HL-60 (cell line): ENCODE results near the gene TAX1BP1.

Source experiments
- GABPA ChIP-seq: IDR thresholded peaks from 2 replicates; pipeline ENCODE4 v1.6.1; 2012; ENCODE audit warnings: low read depth
- POLR2AphosphoS5 ChIP-seq: IDR thresholded peaks from 2 replicates; pipeline ENCODE4 v1.6.1; 2012; ENCODE audit warnings: low read depth
- REST ChIP-seq: IDR thresholded peaks from 2 replicates; pipeline ENCODE4 v1.6.1; 2012; ENCODE audit warnings: low read depth; ENCODE audit not compliant: insufficient replicate concordance
- TF ChIP-seq, protein P1 (sequence below): IDR thresholded peaks from one replicate; pipeline ENCODE4 v1.5.1; 2011; ENCODE audit warnings: low read length, control low read depth, inconsistent platforms; ENCODE audit not compliant: insufficient read depth

GRCh38 chr7:27869056-27869455 lies 129.1 kb downstream of the TAX1BP1 start:
- TF ChIP-seq, protein P1, sequence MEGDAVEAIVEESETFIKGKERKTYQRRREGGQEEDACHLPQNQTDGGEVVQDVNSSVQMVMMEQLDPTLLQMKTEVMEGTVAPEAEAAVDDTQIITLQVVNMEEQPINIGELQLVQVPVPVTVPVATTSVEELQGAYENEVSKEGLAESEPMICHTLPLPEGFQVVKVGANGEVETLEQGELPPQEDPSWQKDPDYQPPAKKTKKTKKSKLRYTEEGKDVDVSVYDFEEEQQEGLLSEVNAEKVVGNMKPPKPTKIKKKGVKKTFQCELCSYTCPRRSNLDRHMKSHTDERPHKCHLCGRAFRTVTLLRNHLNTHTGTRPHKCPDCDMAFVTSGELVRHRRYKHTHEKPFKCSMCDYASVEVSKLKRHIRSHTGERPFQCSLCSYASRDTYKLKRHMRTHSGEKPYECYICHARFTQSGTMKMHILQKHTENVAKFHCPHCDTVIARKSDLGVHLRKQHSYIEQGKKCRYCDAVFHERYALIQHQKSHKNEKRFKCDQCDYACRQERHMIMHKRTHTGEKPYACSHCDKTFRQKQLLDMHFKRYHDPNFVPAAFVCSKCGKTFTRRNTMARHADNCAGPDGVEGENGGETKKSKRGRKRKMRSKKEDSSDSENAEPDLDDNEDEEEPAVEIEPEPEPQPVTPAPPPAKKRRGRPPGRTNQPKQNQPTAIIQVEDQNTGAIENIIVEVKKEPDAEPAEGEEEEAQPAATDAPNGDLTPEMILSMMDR = no peak
- TF ChIP-seq POLR2AphosphoS5 (no peak), GABPA (no peak), REST (no peak)
